WTC11 (cell line): ENCODE results near the gene COL27A1. TPM values are rescaled to one million over a fixed set of nuclear protein-coding genes. Genes with fewer than 3 reads are reported as not detected.

Source experiments
- ATAC-seq: fragments of 200-7000 bp; cut with Tn5 transposase; 2 replicates; pipeline ENCODE4 v1.10.0; 2021; ENCODE audit warnings: mild to moderate bottlenecking, moderate library complexity
- CTCF ChIA-PET: fragments of 300-600 bp; sonication (Branson Sonifier 250); formaldehyde crosslinking; loops from one replicate; lab custom pipeline; 2021; ENCODE audit warnings: antibody characterized with exemption; lab: Charles Lee
- POLR2A ChIA-PET: fragments of 350-600 bp; sonication (Branson Sonifier 250); formaldehyde crosslinking; loops from one replicate; lab custom pipeline; 2021; ENCODE audit warnings: antibody characterized with exemption; lab: Charles Lee
- DNase-seq: peaks from one replicate; pipeline ENCODE4 v3.0.0; 2021; ENCODE audit warnings: low spot score
- H3K27ac Mint-ChIP-seq: 2 replicates; pipeline ENCODE4 v1.8.0; 2021; ENCODE audit warnings: mixed read lengths
- H3K27me3 Mint-ChIP-seq: 2 replicates; pipeline ENCODE4 v1.8.0; 2021; ENCODE audit warnings: low read depth, mild to moderate bottlenecking, moderate library complexity, mixed read lengths
- H3K36me3 Mint-ChIP-seq: 2 replicates; pipeline ENCODE4 v1.8.0; 2021; ENCODE audit warnings: mixed read lengths
- H3K4me1 Mint-ChIP-seq: 2 replicates; pipeline ENCODE4 v1.8.0; 2022; ENCODE audit warnings: mixed read lengths
- H3K4me3 Mint-ChIP-seq: 2 replicates; pipeline ENCODE4 v1.8.0; 2021; ENCODE audit warnings: mild to moderate bottlenecking, moderate library complexity, mixed read lengths
- H3K9me3 Mint-ChIP-seq: 2 replicates; pipeline ENCODE4 v1.8.0; 2021; ENCODE audit warnings: mixed read lengths
- CREM ChIP-seq: sonication (generic); formaldehyde crosslinking; IDR thresholded peaks from 2 replicates; pipeline ENCODE4 v1.8.1; 2022; ENCODE audit warnings: mild to moderate bottlenecking, missing genetic modification reagents, moderate library complexity
- EMX1 ChIP-seq: fragments of 250-450 bp; sonication (Bioruptor Pico); IDR thresholded peaks from 2 replicates; pipeline ENCODE4 v1.8.0; 2021; ENCODE audit warnings: mild to moderate bottlenecking
- HMGA2 ChIP-seq: fragments of 250-450 bp; sonication (Bioruptor Pico); IDR thresholded peaks from 2 replicates; pipeline ENCODE4 v1.4.0; 2021; ENCODE audit warnings: mild to moderate bottlenecking, moderate library complexity
- NFE2L1 ChIP-seq: sonication (generic); formaldehyde crosslinking; IDR thresholded peaks from 2 replicates; pipeline ENCODE4 v1.8.1; 2023; ENCODE audit warnings: missing genetic modification reagents
- PRRX2 ChIP-seq: fragments of 250-450 bp; sonication (Bioruptor Pico); IDR thresholded peaks from 2 replicates; pipeline ENCODE4 v1.8.0; 2021; ENCODE audit warnings: mild to moderate bottlenecking
- TEAD4 ChIP-seq: sonication (generic); formaldehyde crosslinking; IDR thresholded peaks from 2 replicates; pipeline ENCODE4 v1.8.0; 2022; ENCODE audit warnings: mild to moderate bottlenecking, missing genetic modification reagents
- TP53 ChIP-seq: sonication (generic); formaldehyde crosslinking; IDR thresholded peaks from 2 replicates; pipeline ENCODE4 v1.8.1; 2023; ENCODE audit warnings: mild to moderate bottlenecking, missing genetic modification reagents
- ZNF396 ChIP-seq: fragments of 250-450 bp; sonication (Bioruptor Pico); IDR thresholded peaks from 2 replicates; pipeline ENCODE4 v1.8.0; 2021; ENCODE audit warnings: mild to moderate bottlenecking, moderate library complexity, borderline replicate concordance
- total RNA-seq: library from RNA; stranded (reverse); gene quantifications from 3 replicates; pipeline ENCODE4 v1.2.3, GENCODE V29; 2021
- TF ChIP-seq, protein P1 (sequence below): sonication (generic); formaldehyde crosslinking; IDR thresholded peaks from 2 replicates; pipeline ENCODE4 v1.8.1; 2023; ENCODE audit warnings: mild to moderate bottlenecking, missing genetic modification reagents, moderate library complexity
- TF ChIP-seq, protein P2 (sequence below): sonication (generic); formaldehyde crosslinking; IDR thresholded peaks from 2 replicates; pipeline ENCODE4 v1.8.1; 2022; ENCODE audit warnings: mild to moderate bottlenecking, moderate library complexity, missing genetic modification reagents
- TF ChIP-seq, protein P3 (sequence below): sonication (generic); formaldehyde crosslinking; IDR thresholded peaks from 2 replicates; pipeline ENCODE4 v1.8.0; 2022; ENCODE audit warnings: mild to moderate bottlenecking, missing genetic modification reagents
- TF ChIP-seq, protein P4 (sequence below): sonication (generic); formaldehyde crosslinking; IDR thresholded peaks from 2 replicates; pipeline ENCODE4 v1.8.1; 2023; ENCODE audit warnings: mild to moderate bottlenecking, missing genetic modification reagents
- TF ChIP-seq, protein P5 (sequence below): fragments of 250-450 bp; sonication (Bioruptor Pico); IDR thresholded peaks from 2 replicates; pipeline ENCODE4 v1.9.0; 2021; ENCODE audit warnings: mild to moderate bottlenecking
- TF ChIP-seq, protein P6 (sequence below): sonication (generic); formaldehyde crosslinking; IDR thresholded peaks from 2 replicates; pipeline ENCODE4 v1.8.1; 2022; ENCODE audit warnings: missing genetic modification reagents, borderline replicate concordance
- TF ChIP-seq, protein P7 (sequence below): sonication (generic); formaldehyde crosslinking; IDR thresholded peaks from 2 replicates; pipeline ENCODE4 v1.8.1; 2023; ENCODE audit warnings: mild to moderate bottlenecking, missing genetic modification reagents, moderate library complexity
- TF ChIP-seq, protein P8 (sequence below): sonication (generic); formaldehyde crosslinking; conservative IDR thresholded peaks from 2 replicates; pipeline ENCODE4 v1.8.1; 2022; ENCODE audit warnings: mild to moderate bottlenecking, missing genetic modification reagents
- TF ChIP-seq, protein P9 (sequence below): sonication (generic); formaldehyde crosslinking; IDR thresholded peaks from 2 replicates; pipeline ENCODE4 v1.8.1; 2023; ENCODE audit warnings: mild to moderate bottlenecking, missing genetic modification reagents, borderline replicate concordance
- TF ChIP-seq, protein P10 (sequence below): sonication (generic); formaldehyde crosslinking; IDR thresholded peaks from 2 replicates; pipeline ENCODE4 v1.8.1; 2023; ENCODE audit warnings: mild to moderate bottlenecking, missing genetic modification reagents

COL27A1 gene
- total RNA-seq, 1 experiment from 2014 or later: 47.5 TPM

DNA sequence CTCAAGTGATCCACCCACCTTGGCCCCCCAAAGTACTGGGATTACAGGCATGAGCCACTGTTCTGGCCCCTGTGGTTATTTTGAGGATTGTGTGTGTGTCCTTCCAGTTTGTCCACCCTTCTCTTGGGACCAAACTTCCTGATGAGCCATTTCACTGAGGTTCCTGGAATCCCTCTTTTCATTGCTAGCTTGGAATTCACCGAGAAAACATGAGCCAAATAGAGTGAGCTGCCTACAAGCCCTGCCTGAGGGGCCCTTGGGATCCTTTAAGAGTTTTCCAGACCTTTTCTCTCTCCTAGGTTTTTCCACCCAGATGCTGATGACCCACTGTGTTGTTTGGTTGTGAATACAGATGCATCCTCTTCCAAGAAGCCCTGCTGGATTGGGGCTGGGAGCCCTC, 43.0 kb upstream of the COL27A1 start (continued):
- TF ChIP-seq, protein P1, sequence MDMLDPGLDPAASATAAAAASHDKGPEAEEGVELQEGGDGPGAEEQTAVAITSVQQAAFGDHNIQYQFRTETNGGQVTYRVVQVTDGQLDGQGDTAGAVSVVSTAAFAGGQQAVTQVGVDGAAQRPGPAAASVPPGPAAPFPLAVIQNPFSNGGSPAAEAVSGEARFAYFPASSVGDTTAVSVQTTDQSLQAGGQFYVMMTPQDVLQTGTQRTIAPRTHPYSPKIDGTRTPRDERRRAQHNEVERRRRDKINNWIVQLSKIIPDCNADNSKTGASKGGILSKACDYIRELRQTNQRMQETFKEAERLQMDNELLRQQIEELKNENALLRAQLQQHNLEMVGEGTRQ: no peak
- no peak for TF ChIP-seq PRRX2 (CRISPR knock-in tag)
- TF ChIP-seq, protein P2, sequence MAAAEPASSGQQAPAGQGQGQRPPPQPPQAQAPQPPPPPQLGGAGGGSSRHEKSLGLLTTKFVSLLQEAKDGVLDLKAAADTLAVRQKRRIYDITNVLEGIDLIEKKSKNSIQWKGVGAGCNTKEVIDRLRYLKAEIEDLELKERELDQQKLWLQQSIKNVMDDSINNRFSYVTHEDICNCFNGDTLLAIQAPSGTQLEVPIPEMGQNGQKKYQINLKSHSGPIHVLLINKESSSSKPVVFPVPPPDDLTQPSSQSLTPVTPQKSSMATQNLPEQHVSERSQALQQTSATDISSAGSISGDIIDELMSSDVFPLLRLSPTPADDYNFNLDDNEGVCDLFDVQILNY (CRISPR knock-in tag): no peak
- TF ChIP-seq, protein P3, sequence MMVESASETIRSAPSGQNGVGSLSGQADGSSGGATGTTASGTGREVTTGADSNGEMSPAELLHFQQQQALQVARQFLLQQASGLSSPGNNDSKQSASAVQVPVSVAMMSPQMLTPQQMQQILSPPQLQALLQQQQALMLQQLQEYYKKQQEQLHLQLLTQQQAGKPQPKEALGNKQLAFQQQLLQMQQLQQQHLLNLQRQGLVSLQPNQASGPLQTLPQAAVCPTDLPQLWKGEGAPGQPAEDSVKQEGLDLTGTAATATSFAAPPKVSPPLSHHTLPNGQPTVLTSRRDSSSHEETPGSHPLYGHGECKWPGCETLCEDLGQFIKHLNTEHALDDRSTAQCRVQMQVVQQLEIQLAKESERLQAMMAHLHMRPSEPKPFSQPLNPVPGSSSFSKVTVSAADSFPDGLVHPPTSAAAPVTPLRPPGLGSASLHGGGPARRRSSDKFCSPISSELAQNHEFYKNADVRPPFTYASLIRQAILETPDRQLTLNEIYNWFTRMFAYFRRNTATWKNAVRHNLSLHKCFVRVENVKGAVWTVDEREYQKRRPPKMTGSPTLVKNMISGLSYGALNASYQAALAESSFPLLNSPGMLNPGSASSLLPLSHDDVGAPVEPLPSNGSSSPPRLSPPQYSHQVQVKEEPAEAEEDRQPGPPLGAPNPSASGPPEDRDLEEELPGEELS: no peak

DNA sequence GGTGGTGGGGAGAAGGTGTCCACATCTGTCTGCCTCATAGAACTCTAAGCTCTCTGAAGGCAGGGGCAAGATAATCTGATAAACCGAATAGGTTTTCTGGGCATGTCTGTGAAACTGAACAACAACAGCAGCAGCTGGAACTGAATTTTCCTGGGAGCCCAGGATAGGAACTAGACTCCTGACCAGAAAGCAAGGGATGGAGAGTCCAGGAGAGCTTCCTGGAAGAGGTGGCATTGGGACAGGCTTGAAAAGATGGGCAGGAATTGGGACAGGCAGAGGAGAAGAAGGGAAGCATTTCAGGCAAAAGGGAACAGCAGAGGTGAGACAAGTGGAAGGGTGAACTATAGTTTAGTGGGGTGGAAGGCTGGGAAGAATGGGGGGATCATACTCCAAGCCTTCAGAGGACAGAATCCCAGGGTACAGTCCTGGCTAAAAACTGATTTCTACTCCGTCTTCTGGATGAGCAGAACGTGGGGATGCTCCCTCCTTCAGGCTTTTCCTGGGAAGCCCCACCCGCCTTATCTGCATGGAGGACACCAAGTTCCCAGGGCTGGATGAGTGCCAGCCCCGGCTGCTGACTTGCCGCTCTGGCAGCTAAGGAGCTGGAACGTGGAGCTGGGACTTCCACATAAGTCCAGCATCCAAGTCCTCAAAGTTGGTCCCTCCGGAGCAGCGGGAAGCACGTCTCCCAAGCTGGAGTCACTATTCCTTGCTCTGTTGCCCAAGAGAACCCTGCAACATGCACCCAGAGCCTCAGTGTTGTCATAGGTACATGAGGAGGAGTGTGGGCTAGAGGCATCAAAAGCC, 42.4 kb upstream of the COL27A1 start:
- H3K4me3 Mint-ChIP-seq: no peak overlapping the region
- CTCF ChIA-PET: interaction anchor here (1.2 to 1.8 kb wide), 2 partner anchors 42 to 178 kb away, joined by 3 to 4 read pairs; no protein-coding TSS in a partner anchor
- no peak for ATAC-seq
- H3K27ac Mint-ChIP-seq: no peak overlapping the region
- H3K27me3 Mint-ChIP-seq: peaks cover 68% of the 10 kb centered on the region
- no peak for DNase-seq
- peaks cover 13% of the 10 kb centered on the region for H3K4me1 Mint-ChIP-seq
- no peaks in the 10 kb centered on the region for H3K36me3 Mint-ChIP-seq
- no peaks in the 10 kb centered on the region for H3K9me3 Mint-ChIP-seq
- POLR2A ChIA-PET: no interaction called here
- TF ChIP-seq CREM (CRISPR knock-in tag): no peak
- no peak for TF ChIP-seq EMX1 (CRISPR knock-in tag)
- no peak for TF ChIP-seq HMGA2 (CRISPR knock-in tag)
- TF ChIP-seq NFE2L1 (CRISPR knock-in tag): no peak
- TF ChIP-seq ZNF396 (CRISPR knock-in tag): no peak
- TF ChIP-seq, protein P4, sequence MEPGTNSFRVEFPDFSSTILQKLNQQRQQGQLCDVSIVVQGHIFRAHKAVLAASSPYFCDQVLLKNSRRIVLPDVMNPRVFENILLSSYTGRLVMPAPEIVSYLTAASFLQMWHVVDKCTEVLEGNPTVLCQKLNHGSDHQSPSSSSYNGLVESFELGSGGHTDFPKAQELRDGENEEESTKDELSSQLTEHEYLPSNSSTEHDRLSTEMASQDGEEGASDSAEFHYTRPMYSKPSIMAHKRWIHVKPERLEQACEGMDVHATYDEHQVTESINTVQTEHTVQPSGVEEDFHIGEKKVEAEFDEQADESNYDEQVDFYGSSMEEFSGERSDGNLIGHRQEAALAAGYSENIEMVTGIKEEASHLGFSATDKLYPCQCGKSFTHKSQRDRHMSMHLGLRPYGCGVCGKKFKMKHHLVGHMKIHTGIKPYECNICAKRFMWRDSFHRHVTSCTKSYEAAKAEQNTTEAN (CRISPR knock-in tag): no peak
- TF ChIP-seq, protein P5, sequence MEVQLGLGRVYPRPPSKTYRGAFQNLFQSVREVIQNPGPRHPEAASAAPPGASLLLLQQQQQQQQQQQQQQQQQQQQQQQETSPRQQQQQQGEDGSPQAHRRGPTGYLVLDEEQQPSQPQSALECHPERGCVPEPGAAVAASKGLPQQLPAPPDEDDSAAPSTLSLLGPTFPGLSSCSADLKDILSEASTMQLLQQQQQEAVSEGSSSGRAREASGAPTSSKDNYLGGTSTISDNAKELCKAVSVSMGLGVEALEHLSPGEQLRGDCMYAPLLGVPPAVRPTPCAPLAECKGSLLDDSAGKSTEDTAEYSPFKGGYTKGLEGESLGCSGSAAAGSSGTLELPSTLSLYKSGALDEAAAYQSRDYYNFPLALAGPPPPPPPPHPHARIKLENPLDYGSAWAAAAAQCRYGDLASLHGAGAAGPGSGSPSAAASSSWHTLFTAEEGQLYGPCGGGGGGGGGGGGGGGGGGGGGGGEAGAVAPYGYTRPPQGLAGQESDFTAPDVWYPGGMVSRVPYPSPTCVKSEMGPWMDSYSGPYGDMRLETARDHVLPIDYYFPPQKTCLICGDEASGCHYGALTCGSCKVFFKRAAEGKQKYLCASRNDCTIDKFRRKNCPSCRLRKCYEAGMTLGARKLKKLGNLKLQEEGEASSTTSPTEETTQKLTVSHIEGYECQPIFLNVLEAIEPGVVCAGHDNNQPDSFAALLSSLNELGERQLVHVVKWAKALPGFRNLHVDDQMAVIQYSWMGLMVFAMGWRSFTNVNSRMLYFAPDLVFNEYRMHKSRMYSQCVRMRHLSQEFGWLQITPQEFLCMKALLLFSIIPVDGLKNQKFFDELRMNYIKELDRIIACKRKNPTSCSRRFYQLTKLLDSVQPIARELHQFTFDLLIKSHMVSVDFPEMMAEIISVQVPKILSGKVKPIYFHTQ (CRISPR knock-in tag): no peak
- TF ChIP-seq TP53 (CRISPR knock-in tag): no peak
- TF ChIP-seq, protein P6, sequence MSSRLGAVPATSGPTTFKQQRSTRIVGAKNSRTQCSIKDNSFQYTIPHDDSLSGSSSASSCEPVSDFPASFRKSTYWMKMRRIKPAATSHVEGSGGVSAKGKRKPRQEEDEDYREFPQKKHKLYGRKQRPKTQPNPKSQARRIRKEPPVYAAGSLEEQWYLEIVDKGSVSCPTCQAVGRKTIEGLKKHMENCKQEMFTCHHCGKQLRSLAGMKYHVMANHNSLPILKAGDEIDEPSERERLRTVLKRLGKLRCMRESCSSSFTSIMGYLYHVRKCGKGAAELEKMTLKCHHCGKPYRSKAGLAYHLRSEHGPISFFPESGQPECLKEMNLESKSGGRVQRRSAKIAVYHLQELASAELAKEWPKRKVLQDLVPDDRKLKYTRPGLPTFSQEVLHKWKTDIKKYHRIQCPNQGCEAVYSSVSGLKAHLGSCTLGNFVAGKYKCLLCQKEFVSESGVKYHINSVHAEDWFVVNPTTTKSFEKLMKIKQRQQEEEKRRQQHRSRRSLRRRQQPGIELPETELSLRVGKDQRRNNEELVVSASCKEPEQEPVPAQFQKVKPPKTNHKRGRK (CRISPR knock-in tag): no peak
- TF ChIP-seq, protein P7, sequence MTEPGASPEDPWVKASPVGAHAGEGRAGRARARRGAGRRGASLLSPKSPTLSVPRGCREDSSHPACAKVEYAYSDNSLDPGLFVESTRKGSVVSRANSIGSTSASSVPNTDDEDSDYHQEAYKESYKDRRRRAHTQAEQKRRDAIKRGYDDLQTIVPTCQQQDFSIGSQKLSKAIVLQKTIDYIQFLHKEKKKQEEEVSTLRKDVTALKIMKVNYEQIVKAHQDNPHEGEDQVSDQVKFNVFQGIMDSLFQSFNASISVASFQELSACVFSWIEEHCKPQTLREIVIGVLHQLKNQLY (CRISPR knock-in tag): no peak
- TF ChIP-seq, protein P8, sequence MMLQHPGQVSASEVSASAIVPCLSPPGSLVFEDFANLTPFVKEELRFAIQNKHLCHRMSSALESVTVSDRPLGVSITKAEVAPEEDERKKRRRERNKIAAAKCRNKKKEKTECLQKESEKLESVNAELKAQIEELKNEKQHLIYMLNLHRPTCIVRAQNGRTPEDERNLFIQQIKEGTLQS (CRISPR knock-in tag): no peak
- no peak for TF ChIP-seq TEAD4 (CRISPR knock-in tag)
- TF ChIP-seq, protein P9, sequence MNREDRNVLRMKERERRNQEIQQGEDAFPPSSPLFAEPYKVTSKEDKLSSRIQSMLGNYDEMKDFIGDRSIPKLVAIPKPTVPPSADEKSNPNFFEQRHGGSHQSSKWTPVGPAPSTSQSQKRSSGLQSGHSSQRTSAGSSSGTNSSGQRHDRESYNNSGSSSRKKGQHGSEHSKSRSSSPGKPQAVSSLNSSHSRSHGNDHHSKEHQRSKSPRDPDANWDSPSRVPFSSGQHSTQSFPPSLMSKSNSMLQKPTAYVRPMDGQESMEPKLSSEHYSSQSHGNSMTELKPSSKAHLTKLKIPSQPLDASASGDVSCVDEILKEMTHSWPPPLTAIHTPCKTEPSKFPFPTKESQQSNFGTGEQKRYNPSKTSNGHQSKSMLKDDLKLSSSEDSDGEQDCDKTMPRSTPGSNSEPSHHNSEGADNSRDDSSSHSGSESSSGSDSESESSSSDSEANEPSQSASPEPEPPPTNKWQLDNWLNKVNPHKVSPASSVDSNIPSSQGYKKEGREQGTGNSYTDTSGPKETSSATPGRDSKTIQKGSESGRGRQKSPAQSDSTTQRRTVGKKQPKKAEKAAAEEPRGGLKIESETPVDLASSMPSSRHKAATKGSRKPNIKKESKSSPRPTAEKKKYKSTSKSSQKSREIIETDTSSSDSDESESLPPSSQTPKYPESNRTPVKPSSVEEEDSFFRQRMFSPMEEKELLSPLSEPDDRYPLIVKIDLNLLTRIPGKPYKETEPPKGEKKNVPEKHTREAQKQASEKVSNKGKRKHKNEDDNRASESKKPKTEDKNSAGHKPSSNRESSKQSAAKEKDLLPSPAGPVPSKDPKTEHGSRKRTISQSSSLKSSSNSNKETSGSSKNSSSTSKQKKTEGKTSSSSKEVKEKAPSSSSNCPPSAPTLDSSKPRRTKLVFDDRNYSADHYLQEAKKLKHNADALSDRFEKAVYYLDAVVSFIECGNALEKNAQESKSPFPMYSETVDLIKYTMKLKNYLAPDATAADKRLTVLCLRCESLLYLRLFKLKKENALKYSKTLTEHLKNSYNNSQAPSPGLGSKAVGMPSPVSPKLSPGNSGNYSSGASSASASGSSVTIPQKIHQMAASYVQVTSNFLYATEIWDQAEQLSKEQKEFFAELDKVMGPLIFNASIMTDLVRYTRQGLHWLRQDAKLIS (CRISPR knock-in tag): no peak
- TF ChIP-seq, protein P10, sequence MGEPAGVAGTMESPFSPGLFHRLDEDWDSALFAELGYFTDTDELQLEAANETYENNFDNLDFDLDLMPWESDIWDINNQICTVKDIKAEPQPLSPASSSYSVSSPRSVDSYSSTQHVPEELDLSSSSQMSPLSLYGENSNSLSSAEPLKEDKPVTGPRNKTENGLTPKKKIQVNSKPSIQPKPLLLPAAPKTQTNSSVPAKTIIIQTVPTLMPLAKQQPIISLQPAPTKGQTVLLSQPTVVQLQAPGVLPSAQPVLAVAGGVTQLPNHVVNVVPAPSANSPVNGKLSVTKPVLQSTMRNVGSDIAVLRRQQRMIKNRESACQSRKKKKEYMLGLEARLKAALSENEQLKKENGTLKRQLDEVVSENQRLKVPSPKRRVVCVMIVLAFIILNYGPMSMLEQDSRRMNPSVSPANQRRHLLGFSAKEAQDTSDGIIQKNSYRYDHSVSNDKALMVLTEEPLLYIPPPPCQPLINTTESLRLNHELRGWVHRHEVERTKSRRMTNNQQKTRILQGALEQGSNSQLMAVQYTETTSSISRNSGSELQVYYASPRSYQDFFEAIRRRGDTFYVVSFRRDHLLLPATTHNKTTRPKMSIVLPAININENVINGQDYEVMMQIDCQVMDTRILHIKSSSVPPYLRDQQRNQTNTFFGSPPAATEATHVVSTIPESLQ (CRISPR knock-in tag): no peak
